HT-29 (cell line): ENCODE results near the gene ZNF302. TPM values are rescaled to one million over a fixed set of nuclear protein-coding genes. Genes with fewer than 3 reads are reported as not detected.

Source experiments
- DNase-seq: peaks from one replicate; pipeline ENCODE4 v3.0.0-alpha.2; 2015; ENCODE audit warnings: low spot score
- small RNA-seq: library from RNA; depleted of rRNA; stranded (forward); fragments of <200 nt; gene quantifications from one replicate; pipeline ENCODE3, GENCODE V24; 2014
- total RNA-seq: library from RNA; depleted of rRNA; stranded (reverse); fragments of >200 nt; shearing (Covaris generic); gene quantifications from 2 replicates; pipeline ENCODE4 v1.2.3, GENCODE V29; 2014; rRNA removed

The ZNF302 gene
- total RNA-seq, 1 experiment from 2014 or later = 6.4 TPM

GRCh38 chr19:34731964-34732363, 54.5 kb downstream of the ZNF302 start:
- DNase-seq = no peak

- no peak for DNase-seq
These were observed 55.2 kb downstream of the ZNF302 start for GRCh38 chr19:34732612-34733211.

GRCh38 chr19:34733266-34733745, 55.8 kb downstream of the ZNF302 start:
- DNase-seq = no peak

- peak; percentile 98 for DNase-seq
These were observed 56.5 kb downstream of the ZNF302 start, which contains the start of gene ZNF181 for GRCh38 chr19:34733746-34734536. Gene ZNF181 (plus strand): TSS chr19:34734243. CDS start chr19:34735038, 795 bp downstream.

GRCh38 chr19:34734537-34735103, 57.1 kb downstream of the ZNF302 start:
- DNase-seq = no peak

Small RNAs within 50 kb of the gene (small RNA-seq; reads per million reads assigned to genes)
- not detected for gene RF00611

Other genes with a start within 250 kb of the ZNF302 start
- gene UBA2, start 249.3 kb upstream of the ZNF302 start, total RNA-seq = 160 and 174 TPM in 2 replicates
- 2.1 and 3.9 TPM in 2 replicates for gene WTIP, start 195.9 kb upstream of the ZNF302 start, total RNA-seq
- gene SCGB2B2, start 519 bp upstream of the ZNF302 start, total RNA-seq = not detected in 2 replicates
- 7.3 and 12.1 TPM in 2 replicates for gene ZNF181, start 56.6 kb downstream of the ZNF302 start, total RNA-seq
- 6.7 TPM in 2 replicates for gene ZNF599, start 95.5 kb downstream of the ZNF302 start, total RNA-seq
- gene ZNF30, start 249.2 kb downstream of the ZNF302 start, total RNA-seq = 2.0 and 2.7 TPM in 2 replicates